Upper lobe of right lung (tissue), 1 donor: ENCODE results near the gene TRPM4. TPM values are rescaled to one million over a fixed set of nuclear protein-coding genes. Genes with fewer than 3 reads are reported as not detected.

Experiments
- ATAC-seq: fragments of 200-7000 bp; cut with Tn5 transposase; one replicate; pipeline ENCODE4 v1.9.1; 2020; ENCODE audit warnings: mild to moderate bottlenecking, moderate library complexity
- DNase-seq: peaks from one replicate; pipeline ENCODE4 v3.0.0-alpha.2; 2020
- H3K27ac ChIP-seq: fragments of 200-600 bp; one replicate; pipeline ENCODE4 v1.8.0; 2022
- H3K27me3 ChIP-seq: fragments of 200-600 bp; one replicate; pipeline ENCODE4 v1.8.0; 2022; ENCODE audit warnings: mild to moderate bottlenecking
- H3K36me3 ChIP-seq: fragments of 200-600 bp; one replicate; pipeline ENCODE4 v1.8.0; 2022
- H3K4me1 ChIP-seq: fragments of 200-600 bp; one replicate; pipeline ENCODE4 v1.8.0; 2022
- H3K4me3 ChIP-seq: fragments of 200-600 bp; one replicate; pipeline ENCODE4 v1.8.0; 2022; ENCODE audit warnings: mild to moderate bottlenecking
- H3K9me3 ChIP-seq: fragments of 200-600 bp; one replicate; pipeline ENCODE4 v1.8.0; 2022
- CTCF ChIP-seq: fragments of 200-600 bp; IDR thresholded peaks from one replicate; pipeline ENCODE4 v1.8.0; 2022; ENCODE audit warnings: antibody characterized with exemption
- intact Hi-C: fragments of 100-400 bp; cut with DNase I; formaldehyde crosslinking; loops from one replicate; pipeline ENCODE4 v1.11.0; 2022
- total RNA-seq: library from RNA; stranded (reverse); fragmentation: NEBNext Ultra II Directional; extraction: Animal tissue kit (Norgen Biotek cat#: 25700); gene quantifications from one replicate; pipeline ENCODE4 v1.2.1, GENCODE V29; 2021
- donor health status: DM: no; HTN: yes; CAD: no; lungs with severe emphysema.

Gene TRPM4
- total RNA-seq, 1 donor from 2014 or later, result 44.3 TPM

GRCh38 chr19:49152119-49152550, 5.5 kb upstream of the TRPM4 start:
- TF ChIP-seq CTCF, result no peak

GRCh38 chr19:49153167-49153809, 4.3 kb upstream of the TRPM4 start:
- no peaks in the 10 kb centered on the region for H3K27me3 ChIP-seq
- no peak for TF ChIP-seq CTCF
- no peak for DNase-seq
- H3K27ac ChIP-seq, result no peak overlapping the region
- H3K4me1 ChIP-seq, result peaks cover 14% of the 10 kb centered on the region
- no peaks in the 10 kb centered on the region for H3K36me3 ChIP-seq
- intact Hi-C loops, result no loop called here
- H3K4me3 ChIP-seq, result no peak overlapping the region
- no peak for ATAC-seq
- no peaks in the 10 kb centered on the region for H3K9me3 ChIP-seq

More at GRCh38 chr19:49152119-49152550, 5.5 kb upstream of the TRPM4 start:
- ATAC-seq (no peak), DNase-seq (no peak)
- H3K9me3 ChIP-seq, result no peaks in the 10 kb centered on the region
- intact Hi-C loops, result no loop called here
- H3K36me3 ChIP-seq, result no peaks in the 10 kb centered on the region
- no peak overlapping the region for H3K27ac ChIP-seq
- H3K4me1 ChIP-seq, result peaks cover 15% of the 10 kb centered on the region
- H3K4me3 ChIP-seq, result no peak overlapping the region
- no peaks in the 10 kb centered on the region for H3K27me3 ChIP-seq

GRCh38 chr19:49154279-49154678, 3.3 kb upstream of the TRPM4 start:
- H3K4me1 ChIP-seq, result peaks cover 4% of the 10 kb centered on the region
- TF ChIP-seq CTCF, result no peak

GRCh38 chr19:49155005-49155819, 2.4 kb upstream of the TRPM4 start, which contains the start of gene HRC:
Gene HRC, minus strand, starts transcription at chr19:49155396. Its CDS starts 159 bp downstream, at chr19:49155237.
- intact Hi-C loops, result no loop called here

More at GRCh38 chr19:49154279-49154678, 3.3 kb upstream of the TRPM4 start:
- intact Hi-C loops, result no loop called here
- H3K27me3 ChIP-seq, result no peaks in the 10 kb centered on the region
- H3K9me3 ChIP-seq, result no peaks in the 10 kb centered on the region
- no peak overlapping the region for H3K27ac ChIP-seq
- ATAC-seq (no peak), DNase-seq (no peak)
- no peak overlapping the region for H3K4me3 ChIP-seq
- no peaks in the 10 kb centered on the region for H3K36me3 ChIP-seq

GRCh38 chr19:49155820-49156346, 1.7 kb upstream of the TRPM4 start:
- intact Hi-C loops, result no loop called here
- no peak for TF ChIP-seq CTCF
- ATAC-seq (no peak), DNase-seq (no peak)
- Histone ChIP-seq H3K4me3 (no peak overlapping the region), H3K27ac (no peak overlapping the region), H3K9me3 (no peaks in the 10 kb centered on the region), H3K27me3 (no peaks in the 10 kb centered on the region), H3K36me3 (no peaks in the 10 kb centered on the region), H3K4me1 (no peaks in the 10 kb centered on the region)

More at GRCh38 chr19:49155005-49155819, 2.4 kb upstream of the TRPM4 start, which contains the start of gene HRC:
- DNase-seq (no peak), ATAC-seq (no peak)
- Histone ChIP-seq H3K27ac (no peak within 1 kb of the TSS), H3K27me3 (no peaks in the 10 kb centered on the region), H3K4me1 (no peaks in the 10 kb centered on the region), H3K36me3 (no peaks in the 10 kb centered on the region), H3K9me3 (no peaks in the 10 kb centered on the region), H3K4me3 (no peak within 1 kb of the TSS)
- TF ChIP-seq CTCF, result no peak
